ENCODE measurements around the gene ROGDI.

ROGDI gene

GRCh38 chr16:4768549-4769305, 33.7 kb downstream of the ROGDI start:
- H3K4me3 ChIP-seq (ENCODE audit: low read length) = peak overlapping the region; percentile 86

GRCh38 chr16:4767872-4768548, 34.4 kb downstream of the ROGDI start:
- TF ChIP-seq CTCF (IDR thresholded peaks at IDR 0.05; ENCODE audit: insufficient read depth, low read depth, low read length, missing control alignments) = no peak
- H3K4me3 ChIP-seq (ENCODE audit: low read length) = peak overlapping the region; percentile 86
- DNase-seq (ENCODE audit: low read depth) = peak; percentile 79

More at GRCh38 chr16:4768549-4769305, 33.7 kb downstream of the ROGDI start:
- no peak for TF ChIP-seq CTCF (IDR thresholded peaks at IDR 0.05; ENCODE audit: insufficient read depth, low read depth, low read length, missing control alignments)
- peak; percentile 98 for DNase-seq (ENCODE audit: low read depth)

GRCh38 chr16:4766875-4767628, 35.4 kb downstream of the ROGDI start, which contains the start of gene ZNF500:
Gene ZNF500 (minus strand): TSS chr16:4767162. CDS start chr16:4765978, 1,184 bp downstream.
- peak within 1 kb of the TSS; percentile 86 for H3K4me3 ChIP-seq (ENCODE audit: low read length)
- no peak for TF ChIP-seq CTCF (IDR thresholded peaks at IDR 0.05; ENCODE audit: insufficient read depth, low read depth, low read length, missing control alignments)
- peak; percentile 97 for DNase-seq (ENCODE audit: low read depth)

- no peak for TF ChIP-seq CTCF (IDR thresholded peaks at IDR 0.05; ENCODE audit: insufficient read depth, low read depth, low read length, missing control alignments)
- peak overlapping the region; percentile 86 for H3K4me3 ChIP-seq (ENCODE audit: low read length)
- no peak for DNase-seq (ENCODE audit: low read depth)
Observed at GRCh38 chr16:4765511-4766474, 36.6 kb downstream of the ROGDI start.

- no peak for DNase-seq (ENCODE audit: low read depth)
- no peak overlapping the region for H3K4me3 ChIP-seq (ENCODE audit: low read length)
- no peak for TF ChIP-seq CTCF (IDR thresholded peaks at IDR 0.05; ENCODE audit: insufficient read depth, low read depth, low read length, missing control alignments)
Observed at GRCh38 chr16:4763791-4764190, 38.6 kb downstream of the ROGDI start.

- no peak overlapping the region for H3K4me3 ChIP-seq (ENCODE audit: low read length)
- no peak for TF ChIP-seq CTCF (IDR thresholded peaks at IDR 0.05; ENCODE audit: insufficient read depth, low read depth, low read length, missing control alignments)
- no peak for DNase-seq (ENCODE audit: low read depth)
Observed at GRCh38 chr16:4762205-4762604, 40.2 kb downstream of the ROGDI start.
